Femur (tissue), 1 donor: Measurements from ENCODE around the gene SPECC1.
"Not testable (repeated sequence)": the region's sequence is repeated elsewhere in the genome, so short reads cannot be mapped to it uniquely, and the experiment has no call there.

Experiments
- DNase-seq: peaks from one replicate; pipeline ENCODE4 v3.0.0-alpha.2; 2017

The SPECC1 gene

DNA sequence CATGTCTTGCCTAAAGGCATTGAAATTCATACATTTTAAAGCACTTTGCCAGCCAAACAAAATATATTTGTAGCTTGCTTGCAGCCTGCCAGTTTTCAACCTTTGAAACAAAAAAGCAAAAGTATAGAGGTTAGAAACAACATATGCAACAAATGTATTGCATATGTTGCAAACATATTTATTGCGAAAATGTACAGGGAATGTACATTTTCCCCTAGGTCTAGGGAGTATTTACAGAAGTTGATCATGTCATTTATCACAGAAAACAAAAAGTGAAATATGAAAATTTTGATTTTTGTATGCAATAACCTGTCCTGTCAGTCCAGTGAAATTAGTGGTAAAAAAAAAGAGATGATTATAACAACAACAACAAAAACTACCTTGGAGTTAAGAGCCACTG is 171.5 kb downstream of the SPECC1 start:
- DNase-seq: no peak

DNA sequence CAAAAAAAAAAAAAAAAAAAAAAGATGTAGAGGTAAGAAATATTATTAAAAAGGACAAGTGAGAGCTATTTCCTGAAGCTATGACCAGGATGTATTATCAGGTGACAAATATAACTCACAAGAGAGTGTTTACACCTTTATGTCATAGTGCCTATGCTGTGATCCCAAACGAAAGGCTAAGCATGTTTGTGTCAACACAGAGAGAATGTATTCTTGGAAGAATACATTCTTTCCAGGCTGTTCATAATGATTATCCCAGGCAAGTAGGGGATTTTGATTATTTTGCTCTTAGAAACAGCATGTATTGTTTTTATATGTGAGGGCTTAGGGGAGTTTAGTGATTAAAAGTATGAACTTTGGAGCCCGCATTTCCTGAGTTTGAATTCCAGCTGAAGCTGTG is 175.0 kb downstream of the SPECC1 start:
- no peak for DNase-seq

DNA sequence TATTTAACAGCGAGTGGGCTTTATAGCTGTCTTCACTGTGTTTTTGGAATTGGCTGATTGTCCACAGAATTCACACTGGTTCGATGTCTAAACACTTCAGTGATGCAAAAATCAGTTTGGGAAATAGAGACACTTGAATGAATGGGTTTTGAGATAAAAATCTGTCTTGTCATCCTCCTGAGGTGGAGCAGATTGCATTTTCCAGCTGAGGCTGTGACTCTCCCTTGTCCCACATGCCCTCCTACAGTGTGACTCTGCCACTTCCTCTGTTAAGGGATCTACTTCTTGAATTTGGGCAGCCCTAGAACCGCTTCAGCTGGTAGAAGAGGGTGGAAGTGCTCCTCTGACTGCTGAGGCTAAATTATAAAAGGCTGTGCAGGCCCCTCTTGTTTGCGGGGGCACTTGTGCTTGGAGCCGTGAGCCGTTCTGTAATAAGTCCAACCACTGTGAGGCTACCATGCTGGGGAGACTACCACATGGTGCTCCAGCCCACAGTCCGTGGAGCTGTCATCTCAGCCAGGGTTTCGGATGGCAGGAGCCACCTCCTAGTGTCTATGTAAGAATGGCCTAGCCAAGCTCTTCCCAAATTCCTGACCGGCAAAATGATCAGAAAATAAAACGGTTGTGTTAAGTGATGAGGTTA is 175.9 kb downstream of the SPECC1 start:
- no peak for DNase-seq

DNA sequence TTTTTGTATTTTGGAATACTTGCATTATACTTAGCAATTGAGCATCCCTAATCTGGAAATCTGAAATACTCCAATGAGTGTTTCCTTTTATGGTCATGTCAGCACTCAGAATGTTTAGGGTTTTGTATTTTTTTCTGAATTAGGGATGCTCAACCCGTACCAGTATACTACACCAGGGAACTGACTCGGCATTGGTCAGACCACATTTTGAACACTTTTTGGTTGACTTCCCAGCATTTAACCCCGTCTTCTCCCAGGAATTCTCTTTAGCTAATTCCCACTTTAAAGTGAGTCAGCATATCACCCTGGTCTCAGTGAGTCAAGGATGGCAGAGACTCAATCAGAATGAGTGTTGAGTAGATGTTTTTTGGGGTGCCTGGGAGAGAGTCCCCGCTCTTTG is 177.9 kb downstream of the SPECC1 start:
- DNase-seq: no peak

GRCh38 chr17:20189302-20189701 is 180.1 kb downstream of the SPECC1 start:
- DNase-seq: peak; percentile 44

DNA sequence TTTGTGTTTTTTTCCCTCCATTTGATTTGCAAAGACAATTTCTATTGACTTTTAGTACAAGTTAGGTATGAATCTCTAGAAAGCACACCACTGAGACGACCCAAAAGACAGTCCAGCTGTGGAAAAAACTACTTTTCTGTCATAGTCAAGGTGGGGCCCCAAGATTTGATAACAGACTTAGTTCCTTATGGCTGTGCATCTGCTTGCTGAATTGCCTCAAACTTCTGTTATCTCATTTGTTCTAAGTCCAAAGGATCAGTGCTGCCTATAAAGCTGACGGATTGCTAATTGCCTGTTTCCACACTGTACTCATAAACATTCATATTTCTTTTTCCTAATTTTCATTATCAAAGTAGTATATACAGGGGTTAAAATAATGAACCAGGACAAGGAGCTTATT is 180.8 kb downstream of the SPECC1 start:
- no peak for DNase-seq

DNA sequence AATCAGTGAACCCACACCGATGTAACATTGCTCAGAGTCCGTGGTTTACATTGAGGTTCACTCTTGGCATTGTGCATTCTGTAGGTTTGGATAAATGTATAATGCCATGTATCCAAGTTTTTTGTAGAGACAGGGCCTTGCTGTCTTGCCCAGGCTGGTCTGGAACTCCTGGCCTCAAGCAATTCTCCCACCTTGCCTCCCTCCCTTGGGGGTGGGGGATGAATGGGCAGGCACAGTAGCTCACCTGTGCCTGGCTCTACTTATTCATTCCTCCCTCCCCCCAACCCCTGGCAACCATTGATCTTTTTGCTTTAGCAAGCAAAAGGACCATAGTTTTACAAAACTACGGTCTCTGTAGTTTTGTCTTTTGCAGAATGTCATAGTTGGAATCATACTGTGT is 181.4 kb downstream of the SPECC1 start:
- no peak for DNase-seq

DNA sequence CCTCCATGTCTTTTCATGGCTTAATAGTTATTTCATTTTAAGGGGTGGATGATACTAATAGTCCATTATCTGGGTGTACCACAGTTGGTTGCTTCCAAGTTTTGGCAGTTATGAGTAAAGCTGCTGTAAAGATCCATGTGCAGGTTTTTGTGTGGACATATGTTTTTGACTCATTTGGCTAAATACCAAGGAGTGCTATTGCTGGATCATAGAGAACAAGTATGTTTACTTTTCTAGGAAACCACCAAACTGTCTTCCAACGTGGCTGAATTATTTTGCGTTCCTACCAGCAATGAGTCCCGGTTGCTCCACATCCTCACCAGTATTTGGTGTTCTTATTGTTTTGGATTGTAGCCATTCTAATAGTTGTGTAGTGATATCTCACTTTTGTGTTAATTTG is 181.9 kb downstream of the SPECC1 start:
- no peak for DNase-seq

- DNase-seq: not testable (repeated sequence)
These were observed 187.1 kb downstream of the SPECC1 start for GRCh38 chr17:20196286-20196685.

- DNase-seq: no peak
These were observed 188.2 kb downstream of the SPECC1 start for GRCh38 chr17:20197272-20197926.

- DNase-seq: no peak
These were observed 191.0 kb downstream of the SPECC1 start for GRCh38 chr17:20200016-20200795.

DNA sequence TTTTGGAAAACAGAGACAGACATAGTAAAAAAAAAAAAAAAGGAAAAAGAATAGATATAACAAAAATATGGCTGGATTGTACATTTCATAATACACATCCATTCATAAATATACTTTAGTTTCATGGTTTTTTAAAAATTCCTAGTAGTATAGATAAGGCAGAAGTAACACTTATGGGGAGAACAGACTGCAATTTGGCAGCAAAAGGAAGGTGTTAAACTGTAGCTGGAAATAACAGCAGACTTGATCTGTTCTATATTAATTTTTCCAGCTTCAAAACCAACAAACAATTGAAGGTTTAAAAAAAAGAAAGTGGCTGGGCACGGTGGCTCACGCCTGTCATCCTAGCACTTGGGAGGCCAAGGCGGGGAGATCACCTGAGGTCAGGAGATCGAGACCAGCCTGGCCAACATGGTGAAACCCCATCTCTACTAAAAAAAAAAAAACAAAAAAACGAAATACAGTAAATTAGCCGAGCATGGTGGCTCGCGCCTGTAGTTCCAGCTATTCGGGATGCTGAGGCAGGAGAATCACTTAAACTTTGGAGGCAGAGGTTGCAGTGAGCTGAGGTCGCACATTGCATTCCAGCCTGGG is 191.8 kb downstream of the SPECC1 start:
- DNase-seq: no peak

DNA sequence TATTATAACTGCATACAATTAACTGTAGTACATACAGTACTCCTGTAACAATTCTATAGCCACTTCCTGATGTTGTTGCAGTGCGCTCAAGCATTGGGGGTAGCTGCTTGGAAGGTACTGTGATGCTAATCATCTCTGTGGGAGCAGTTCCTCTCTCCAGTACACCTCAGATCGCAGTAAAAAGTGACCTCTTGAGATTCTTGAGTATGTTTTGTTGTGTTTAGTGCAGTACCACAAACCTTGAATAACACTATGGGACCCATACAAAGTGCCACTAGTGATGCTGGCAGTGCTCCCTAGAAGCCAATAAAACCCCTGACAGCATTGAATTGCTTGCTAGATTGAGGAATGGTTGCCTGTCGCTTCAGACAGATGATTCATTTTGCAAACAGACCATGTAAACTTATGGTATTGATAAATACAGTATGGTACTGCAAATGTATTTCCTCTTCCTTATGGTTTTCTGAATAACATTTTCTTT is 193.0 kb downstream of the SPECC1 start:
- DNase-seq: no peak

GRCh38 chr17:20203018-20203417 is 193.9 kb downstream of the SPECC1 start:
- DNase-seq: no peak

GRCh38 chr17:20203761-20204263 is 194.7 kb downstream of the SPECC1 start:
- DNase-seq: peak; percentile 51

- no peak for DNase-seq
These were observed 196.4 kb downstream of the SPECC1 start for GRCh38 chr17:20205609-20206008.

DNA sequence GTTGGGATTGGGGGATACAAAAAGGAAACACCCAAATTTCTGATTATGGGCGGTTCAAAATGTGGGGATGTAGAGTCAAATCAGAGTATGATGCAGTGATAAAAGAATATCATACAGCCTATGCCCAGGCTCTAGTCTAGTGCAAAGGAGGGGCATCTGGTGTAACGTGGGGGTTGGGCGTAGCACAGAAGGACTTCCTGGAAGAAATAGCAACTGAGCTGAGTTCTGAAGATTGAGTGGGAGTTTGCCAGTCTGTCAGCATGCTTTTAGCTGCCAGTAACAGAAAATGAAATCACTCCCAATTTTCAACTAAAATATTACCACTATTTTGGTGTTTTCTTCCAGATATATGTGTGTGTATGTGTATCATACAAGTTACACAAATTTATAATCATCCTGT is 196.9 kb downstream of the SPECC1 start:
- no peak for DNase-seq

DNA sequence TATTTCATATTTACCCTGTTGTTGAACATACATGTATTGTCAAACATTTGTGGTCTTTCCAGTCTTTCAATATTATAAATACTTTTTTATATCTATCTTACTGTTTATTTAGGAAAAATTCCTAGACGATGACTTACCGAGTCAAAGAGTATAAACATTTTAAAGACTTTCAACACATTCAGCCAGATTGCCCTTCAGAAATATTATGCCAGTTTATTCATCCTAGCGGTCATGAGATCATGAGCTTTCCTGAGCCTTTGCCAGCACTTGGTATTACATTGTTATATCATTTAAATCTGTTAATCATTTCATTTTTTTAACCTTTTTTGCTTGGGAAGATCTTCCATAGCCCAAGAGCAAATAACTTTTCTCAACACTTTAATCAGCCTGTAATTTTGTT is 197.4 kb downstream of the SPECC1 start:
- DNase-seq: no peak

DNA sequence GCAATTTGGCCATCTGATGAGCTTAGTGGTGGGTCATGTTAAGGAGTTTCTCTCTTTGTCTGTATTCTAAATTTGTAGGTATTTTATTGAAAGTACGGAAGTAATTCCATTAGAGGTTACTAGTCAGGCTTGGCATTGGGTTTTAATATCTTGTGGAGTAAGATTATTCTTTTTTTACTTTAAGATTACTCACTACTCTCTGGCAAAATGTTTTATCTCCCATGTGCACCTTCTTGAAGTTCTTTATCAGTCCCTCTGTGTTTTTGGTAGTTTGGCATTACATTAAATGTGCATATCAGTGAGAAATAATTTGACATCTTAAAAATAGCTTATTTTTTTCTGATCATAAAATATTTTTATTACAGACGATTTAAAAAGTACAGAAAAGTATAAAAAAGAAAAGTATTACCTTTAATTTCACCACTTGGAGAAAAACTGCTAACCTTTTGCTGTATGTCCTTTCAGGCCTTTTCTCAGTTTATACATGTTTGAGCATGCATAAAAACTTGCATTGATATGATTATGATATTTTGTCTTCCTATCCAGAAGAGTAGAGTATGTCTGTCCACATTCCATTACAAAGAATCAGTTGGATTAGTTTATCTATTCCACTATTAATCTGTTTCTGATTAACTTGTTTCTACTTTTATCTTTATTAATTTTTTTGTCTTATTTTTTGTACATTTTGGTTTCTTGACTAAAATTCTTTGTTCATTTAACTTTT is 198.3 kb downstream of the SPECC1 start:
- no peak for DNase-seq

DNA sequence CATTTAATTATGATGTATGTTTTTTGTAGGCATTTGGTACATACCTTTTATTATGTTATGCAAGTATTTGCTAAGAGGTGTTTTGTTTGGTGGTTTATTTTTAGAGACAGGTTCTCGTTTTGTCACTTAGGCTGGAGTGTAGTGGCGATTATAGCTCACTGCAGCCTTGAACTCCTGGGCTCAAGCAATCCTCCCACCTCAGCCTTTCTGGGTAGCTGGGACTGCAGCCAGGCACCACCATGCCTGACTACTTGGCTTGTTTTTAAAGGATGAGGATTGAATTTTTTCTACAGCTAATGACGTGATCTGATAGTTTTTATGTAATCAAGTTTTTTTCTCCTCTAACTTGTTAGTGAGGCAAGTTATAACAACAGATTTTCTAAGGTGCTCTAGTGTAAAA is 199.6 kb downstream of the SPECC1 start:
- DNase-seq: no peak

DNA sequence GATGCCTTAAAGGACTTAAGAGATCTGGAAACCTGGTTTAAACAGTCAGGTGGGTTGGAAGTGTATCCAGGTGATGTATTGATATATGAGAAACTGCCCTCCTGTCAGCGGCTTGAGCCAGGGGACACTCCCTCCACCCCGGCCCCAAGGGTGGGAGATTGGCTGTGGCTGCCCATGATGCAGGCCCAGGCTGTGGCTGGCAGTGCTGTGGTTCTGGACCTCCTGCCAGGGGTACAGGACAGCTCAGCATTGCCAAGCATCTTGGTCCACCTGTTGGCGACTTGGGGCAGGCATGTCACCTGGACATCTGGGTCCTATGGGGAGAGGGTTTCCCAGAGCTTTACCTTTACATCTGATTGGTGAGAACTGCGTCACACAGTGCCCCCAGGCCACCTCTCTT is 201.0 kb downstream of the SPECC1 start:
- no peak for DNase-seq

DNA sequence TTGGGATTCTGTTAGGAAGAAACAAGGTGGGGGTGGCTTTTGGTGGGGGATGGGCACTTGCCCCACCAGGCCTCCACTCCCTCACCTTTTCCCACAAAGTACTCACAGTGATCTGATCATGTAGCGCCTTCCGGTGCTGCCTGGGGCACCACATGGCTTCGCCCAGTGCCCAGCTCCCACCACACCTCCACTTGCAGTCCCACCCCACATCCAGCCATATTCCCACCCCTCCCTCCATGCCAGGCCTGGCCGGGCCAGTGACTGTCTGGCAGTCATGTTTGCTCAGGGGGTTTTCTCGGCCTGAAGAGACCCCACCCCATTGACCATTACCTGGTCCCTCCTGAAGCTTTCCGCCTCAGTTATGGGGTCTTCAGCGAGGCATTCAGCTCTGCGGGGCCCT is 201.5 kb downstream of the SPECC1 start:
- DNase-seq: no peak

- no peak for DNase-seq
These were observed 202.1 kb downstream of the SPECC1 start for GRCh38 chr17:20211246-20211645.
